ENCODE measurements around the gene CARNS1.

Gene CARNS1, protein sequence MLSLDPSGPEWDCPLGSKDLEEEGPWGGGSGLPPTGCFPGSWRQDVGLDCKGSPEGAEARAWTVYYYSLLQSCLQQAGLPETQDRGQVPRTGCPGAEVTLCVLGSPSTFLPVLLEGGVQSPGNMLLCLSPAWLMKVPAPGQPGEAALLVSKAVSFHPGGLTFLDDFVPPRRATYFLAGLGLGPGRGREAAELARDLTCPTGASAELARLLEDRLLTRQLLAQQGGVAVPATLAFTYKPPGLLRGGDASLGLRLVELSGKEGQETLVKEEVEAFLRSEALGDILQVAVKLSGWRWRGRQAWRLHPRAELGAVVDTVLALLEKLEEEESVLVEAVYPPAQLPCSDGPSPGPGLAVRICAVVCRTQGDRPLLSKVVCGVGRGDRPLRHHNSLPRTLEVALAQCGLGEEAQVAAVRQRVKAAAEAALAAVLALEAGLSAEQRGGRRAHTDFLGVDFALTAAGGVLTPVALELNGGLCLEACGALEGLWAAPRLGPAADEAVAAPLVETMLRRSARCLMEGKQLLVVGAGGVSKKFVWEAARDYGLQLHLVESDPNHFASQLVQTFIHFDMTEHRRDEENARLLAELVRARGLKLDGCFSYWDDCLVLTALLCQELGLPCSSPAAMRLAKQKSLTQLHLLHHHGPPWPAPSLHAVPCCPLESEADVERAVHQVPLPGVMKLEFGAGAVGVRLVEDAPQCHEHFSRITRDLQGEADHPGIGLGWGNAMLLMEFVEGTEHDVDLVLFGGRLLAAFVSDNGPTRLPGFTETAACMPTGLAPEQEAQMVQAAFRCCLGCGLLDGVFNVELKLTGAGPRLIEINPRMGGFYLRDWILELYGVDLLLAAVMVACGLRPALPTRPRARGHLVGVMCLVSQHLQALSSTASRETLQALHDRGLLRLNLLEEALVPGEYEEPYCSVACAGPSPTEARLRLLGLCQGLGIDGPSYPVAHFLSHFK

DNA sequence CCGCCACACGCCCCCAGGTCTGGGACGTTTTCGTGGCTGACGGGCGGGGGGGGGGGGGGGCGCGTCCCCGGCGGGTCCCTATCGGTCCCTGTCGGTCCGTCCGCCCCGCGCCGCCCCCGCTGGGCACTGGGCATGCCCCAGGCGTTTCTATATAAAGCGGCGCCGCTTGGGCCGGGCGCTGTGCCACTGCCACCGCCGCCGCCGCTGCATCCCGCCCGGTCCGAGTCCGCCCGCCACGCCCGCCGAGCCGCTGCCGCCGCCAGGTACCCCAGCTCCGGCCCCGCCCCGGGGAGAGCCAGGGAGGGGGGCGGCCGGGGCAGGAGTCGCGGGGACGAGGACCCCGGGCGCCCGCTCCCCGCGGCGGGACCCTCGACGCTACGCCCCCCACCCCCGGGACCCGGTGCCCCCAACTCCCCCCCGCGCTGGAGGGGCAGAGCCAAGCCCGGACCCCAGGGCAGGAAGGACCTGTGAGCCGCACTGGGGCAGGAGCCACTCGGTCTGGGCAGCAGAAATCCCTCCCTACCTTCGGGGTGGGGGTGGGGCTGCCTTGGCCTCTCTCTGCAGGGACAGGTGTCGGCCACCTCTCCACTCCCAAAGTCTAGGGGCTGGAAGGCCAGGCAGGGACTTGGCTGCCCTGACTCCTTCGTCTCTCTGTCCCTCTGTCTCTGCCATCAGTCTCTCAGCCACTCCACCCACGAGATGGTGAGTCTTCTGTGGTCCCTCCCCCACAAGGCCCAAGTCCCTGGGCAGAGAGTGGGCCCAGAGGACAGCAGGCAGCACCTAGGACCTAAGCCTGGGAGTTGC is at the start of gene CARNS1:
Gene CARNS1 (plus strand): TSS at position 178 of the 804 bp plus-strand sequence. CDS start 522 bp downstream, at position 700.
- DNase-seq: no peak

DNA sequence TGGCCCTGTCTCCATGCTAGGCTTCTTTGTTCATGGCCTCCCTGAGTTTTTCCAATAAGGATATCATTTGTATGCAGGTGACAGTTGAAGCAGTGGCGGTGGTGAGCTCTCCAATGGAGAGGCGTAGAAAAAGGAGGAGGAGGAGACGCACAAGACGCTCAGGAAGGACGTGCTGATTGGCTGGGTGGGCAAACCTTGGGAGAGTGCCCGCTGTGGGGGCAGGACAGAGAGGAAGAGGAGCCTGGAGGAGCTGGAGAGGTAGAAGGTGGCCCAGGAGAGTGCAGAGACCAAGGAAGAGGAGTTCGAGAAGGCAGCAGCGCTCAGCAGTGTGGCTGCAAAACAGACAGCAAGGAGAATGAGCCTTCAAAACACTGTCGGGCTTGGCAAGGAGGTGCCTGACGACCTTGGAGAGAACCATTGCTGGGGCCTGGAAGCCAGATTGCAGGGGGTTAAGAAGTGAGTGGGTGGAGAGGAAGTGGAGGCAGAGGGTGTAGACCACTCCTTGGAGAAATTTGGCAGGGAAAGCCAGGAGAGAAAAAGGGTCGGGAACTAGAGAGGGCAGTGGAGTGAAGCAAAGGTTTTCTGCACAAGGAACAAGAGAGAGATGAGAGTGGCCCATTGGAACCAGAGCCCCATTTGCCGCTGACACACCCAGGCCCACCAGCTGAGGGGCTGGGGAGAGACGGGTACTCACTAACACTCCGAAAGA is 49.6 kb upstream of the CARNS1 start:
- no peak for DNase-seq

- DNase-seq: no peak
These were observed 48.9 kb upstream of the CARNS1 start for GRCh38 chr11:67366546-67366945.

DNA sequence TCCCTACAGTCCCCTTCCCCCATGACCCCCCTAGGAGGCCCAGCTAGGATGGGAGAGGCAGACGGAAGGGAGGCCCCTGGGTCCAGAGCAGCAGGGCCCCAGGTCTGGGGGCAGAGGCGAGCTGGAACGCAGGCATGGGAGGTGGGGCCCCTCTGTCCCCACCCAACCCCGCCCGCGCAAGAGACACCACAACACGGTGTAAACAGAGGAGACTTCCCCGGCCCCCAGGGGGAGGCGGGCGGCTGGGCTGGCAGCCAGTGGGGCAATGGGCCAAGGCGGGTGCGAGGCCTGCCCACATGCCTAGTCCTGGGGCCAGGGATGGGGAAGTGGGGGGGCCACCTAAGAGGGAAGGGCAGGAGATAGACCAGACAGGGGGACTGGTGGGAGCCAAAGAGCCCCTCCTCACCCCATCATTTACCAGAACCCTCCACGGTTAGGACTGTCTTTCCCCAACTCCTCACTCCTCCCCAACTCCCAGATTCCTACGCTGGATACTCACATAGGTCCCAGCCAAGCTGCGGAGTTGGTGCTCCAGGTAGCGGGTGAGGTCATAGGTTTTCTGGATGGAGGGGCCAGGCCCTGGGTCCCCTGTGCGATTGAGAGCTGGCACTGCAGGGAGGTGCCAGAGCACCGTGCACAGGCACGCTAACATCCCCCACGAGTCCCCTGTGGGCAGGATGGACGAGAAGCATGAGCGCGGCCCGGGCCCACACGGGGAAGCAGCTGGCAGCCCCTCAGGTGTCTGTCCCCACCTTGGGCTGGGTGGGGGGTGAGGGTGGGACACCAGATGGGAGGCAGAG is 48.3 kb upstream of the CARNS1 start:
- DNase-seq: no peak

DNA sequence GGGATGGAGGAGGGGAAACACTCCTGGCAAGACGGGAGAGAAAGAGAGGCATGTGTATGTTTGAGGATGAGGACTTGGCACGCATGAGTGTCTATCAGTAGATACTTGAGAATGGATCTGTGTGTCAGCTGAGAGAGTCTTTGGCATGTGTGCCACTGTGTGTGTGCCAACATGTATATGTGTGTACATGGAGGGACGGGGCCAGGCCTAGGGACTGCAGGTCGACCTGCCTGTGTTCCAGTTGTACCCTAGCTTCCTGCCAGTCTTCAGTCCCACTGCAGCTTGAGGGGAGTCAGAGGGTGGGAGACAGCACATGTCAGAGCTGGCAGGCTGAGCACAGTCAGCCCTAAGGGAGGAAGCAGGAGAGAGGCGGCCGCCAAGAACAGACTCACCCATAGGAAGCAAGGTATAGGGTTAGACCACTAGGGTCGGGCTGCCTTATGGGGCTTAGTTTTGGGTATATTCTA is 47.7 kb upstream of the CARNS1 start:
- no peak for DNase-seq

GRCh38 chr11:67368621-67369020 is 46.9 kb upstream of the CARNS1 start:
- DNase-seq: no peak

DNA sequence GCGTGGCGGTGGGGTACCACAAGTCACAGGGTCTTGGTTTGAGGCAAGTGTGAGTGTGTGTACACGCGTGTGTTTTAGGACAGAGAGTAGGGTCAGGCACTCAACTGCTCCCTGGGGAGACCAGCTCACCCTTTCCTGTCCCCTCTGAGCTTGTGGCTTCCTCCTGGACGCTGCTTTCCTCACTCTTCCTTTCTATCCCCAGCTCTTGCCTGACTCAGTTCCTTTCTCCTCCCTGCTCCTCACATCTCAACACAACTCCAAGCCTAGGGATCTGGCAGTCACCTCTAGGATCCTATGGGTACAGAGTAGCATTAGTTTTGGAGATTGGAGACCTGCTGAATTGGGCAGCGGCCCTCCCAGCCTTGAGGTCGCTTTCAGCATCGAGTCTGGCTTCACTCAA is 46.2 kb upstream of the CARNS1 start:
- no peak for DNase-seq

GRCh38 chr11:67369801-67370284 is 45.6 kb upstream of the CARNS1 start:
- peak; percentile 53 for DNase-seq

DNA sequence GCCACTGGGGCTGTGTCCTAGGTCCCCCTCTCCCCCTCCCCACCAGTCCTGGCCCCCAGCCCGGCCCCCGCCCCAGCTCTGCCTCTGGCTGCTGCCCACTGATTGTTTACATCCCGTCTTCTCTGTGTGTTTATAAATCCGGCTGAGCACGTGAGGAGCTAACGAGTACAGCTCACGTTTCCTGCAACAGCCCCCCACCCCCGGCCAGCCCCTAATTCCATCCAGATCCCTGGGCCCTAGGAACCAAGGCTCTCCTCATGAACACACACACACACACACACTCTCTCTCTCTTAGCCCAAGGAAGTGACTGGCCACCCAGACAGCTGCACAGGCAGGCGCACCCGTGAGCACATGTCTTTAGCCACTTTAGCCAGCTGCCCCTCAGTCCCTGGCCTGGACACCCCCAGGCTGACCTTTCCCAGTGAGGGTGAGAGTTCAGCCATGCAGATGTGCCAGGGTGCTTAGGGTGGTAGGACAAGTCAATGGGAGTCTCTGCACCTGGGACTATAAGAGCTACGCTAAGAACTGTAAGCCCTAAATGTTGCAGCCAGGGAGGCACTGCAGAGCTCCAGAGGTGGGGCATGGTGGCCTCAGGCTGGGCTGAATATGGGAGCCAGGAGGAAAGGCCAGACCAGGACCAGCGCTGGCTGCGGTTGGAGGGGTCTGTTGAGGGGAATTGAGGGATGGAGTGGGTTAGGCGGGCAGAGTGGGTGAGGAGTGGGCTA is 45.0 kb upstream of the CARNS1 start:
- DNase-seq: peak; percentile 43

DNA sequence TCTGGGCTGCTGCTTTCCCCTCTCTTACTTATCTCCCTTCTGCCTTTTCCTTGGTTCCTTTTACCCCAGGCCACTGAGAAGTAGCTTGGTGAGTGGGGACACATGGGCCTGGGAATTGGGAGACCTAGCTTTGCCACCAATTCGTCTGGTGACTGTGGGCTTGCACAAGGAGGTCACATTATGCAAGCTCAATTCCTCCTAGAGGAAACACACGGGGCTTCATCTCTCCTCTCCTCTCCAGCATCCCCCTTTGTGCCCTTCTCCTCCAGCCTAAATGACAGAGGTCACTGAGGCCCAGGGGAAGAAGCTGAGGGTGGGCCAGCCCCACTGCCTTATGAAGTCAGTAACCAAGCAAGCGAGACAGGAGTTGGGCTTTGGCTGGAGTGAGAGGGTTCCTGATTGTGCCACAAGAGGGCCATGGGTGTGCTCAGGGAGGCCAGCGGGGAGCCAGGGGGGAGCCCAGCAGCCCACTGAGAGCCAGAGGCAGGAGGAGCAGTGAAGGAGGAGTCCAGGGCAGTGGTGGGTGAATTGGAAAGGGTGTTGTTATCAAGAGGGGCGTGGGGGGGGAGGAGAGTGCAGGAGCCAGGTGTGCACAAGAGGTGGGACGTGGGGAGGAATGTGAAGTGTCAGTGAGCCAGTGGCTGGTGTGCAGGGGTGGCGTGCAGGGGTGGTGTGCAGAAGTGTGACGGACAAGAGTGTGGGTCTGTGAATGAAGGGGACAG is 44.1 kb upstream of the CARNS1 start:
- DNase-seq: peak; percentile 65

GRCh38 chr11:67371911-67372320 is 43.6 kb upstream of the CARNS1 start:
- DNase-seq: no peak

GRCh38 chr11:67372321-67372992 is 43.0 kb upstream of the CARNS1 start:
- peak; percentile 24 for DNase-seq

- DNase-seq: peak; percentile 68
These were observed 42.4 kb upstream of the CARNS1 start, which contains the start of gene CLCF1 for GRCh38 chr11:67372993-67373647. Gene CLCF1 (minus strand): TSS chr11:67373598. CDS start chr11:67373539, 59 bp downstream.

GRCh38 chr11:67373648-67374570 is 41.6 kb upstream of the CARNS1 start:
- peak; percentile 99 for DNase-seq

DNA sequence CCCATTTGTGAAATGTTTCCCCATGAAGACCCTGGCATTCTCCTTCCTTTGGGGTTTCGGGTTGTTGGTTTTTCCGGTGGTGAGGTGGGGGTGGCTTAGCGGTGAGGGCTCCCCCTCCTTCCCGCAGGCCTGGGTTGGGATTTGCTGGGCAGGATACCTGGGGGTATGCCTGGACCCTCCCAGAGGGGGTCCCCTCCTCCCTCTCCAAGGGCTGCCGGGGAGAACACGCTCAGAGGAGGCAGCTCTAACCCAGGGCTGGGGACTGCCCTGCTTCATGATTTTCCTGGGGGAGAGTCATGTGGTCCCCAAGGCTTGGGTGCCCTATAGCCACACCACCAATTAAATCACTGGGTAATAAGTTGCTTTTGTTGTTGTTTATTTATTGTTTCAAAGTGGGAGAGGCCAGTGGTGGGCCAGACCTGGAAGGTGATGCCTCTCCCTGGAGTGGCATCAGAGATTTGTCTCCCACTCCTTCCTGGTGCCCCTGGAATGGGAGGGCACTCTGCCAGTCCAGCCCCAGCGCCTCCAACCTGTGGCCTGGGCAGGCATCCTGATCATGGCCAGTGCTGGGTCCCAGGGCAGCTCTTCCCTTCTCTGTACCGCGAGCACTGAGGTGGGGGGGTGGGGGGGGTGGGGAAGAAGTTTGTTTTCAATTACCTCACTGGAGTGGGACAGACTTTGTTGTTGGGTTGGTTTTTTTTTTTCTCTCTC is 40.8 kb upstream of the CARNS1 start:
- peak; percentile 52 for DNase-seq

GRCh38 chr11:67375320-67376055 is 40.0 kb upstream of the CARNS1 start:
- DNase-seq: no peak
